ENCODE measurements around the gene CSTB. TPM values are rescaled to one million over a fixed set of nuclear protein-coding genes. Genes with fewer than 3 reads are reported as not detected.

Gene CSTB
- total RNA-seq, 1 donor from 2014 or later, result 42.6 TPM

DNA sequence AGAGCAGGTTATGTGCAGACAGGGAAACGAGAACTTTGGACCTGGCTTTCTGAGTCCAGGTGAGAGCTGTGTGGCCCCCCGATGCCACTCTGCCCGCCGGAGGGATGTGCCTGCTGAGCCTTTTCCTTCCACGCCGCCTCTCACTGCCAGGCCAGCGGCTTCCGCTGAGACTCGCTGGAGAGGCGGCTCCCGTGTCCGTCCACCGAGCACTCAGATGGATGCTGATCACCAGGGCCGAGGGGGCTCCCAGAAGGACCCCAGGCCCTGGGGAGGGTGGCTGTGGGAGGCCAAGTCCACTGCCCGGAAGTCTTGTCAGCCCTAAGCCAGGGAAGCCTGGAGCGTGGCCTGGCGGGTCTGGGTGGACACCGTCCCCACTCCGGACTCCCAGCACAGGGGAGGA, 16.5 kb downstream of the CSTB start:
- no peaks in the 10 kb centered on the region for H3K4me1 Mint-ChIP-seq (ENCODE audit: low read depth)
- peaks cover 7% of the 10 kb centered on the region for H3K36me3 Mint-ChIP-seq (ENCODE audit: insufficient read depth)
- TF ChIP-seq, protein P1, sequence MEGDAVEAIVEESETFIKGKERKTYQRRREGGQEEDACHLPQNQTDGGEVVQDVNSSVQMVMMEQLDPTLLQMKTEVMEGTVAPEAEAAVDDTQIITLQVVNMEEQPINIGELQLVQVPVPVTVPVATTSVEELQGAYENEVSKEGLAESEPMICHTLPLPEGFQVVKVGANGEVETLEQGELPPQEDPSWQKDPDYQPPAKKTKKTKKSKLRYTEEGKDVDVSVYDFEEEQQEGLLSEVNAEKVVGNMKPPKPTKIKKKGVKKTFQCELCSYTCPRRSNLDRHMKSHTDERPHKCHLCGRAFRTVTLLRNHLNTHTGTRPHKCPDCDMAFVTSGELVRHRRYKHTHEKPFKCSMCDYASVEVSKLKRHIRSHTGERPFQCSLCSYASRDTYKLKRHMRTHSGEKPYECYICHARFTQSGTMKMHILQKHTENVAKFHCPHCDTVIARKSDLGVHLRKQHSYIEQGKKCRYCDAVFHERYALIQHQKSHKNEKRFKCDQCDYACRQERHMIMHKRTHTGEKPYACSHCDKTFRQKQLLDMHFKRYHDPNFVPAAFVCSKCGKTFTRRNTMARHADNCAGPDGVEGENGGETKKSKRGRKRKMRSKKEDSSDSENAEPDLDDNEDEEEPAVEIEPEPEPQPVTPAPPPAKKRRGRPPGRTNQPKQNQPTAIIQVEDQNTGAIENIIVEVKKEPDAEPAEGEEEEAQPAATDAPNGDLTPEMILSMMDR (IDR thresholded peaks at IDR 0.05; ENCODE audit: unreplicated experiment), result no peak
- no peaks in the 10 kb centered on the region for H3K9me3 Mint-ChIP-seq (ENCODE audit: low read depth)
- no peak for DNase-seq (ENCODE audit: low spot score, unreplicated experiment)
- H3K27ac Mint-ChIP-seq, result no peak overlapping the region
- no peak overlapping the region for H3K4me3 Mint-ChIP-seq (ENCODE audit: low read depth)
- H3K27me3 Mint-ChIP-seq, result no peaks in the 10 kb centered on the region

DNA sequence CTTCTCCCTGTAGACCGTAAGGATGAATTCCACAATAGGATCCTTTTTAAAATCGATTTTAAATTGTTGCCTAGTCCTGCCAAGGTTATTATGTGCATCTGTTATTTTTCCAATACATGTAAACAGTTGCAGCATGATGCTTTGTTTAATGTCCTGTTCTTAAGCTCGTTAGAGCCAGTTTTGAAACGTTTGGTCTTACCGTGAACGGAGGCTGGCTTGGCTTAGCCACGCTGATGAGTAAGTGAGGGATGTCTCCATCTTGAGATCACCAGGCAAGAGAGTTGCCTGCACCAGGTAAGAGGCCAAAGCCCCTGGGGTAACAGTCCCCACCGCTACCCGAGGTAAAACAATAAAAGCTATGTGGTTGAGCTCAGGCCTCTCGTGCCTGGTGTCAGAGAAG, 17.3 kb downstream of the CSTB start:
- H3K9me3 Mint-ChIP-seq (ENCODE audit: low read depth), result no peaks in the 10 kb centered on the region
- H3K36me3 Mint-ChIP-seq (ENCODE audit: insufficient read depth), result peaks cover 12% of the 10 kb centered on the region
- no peak overlapping the region for H3K27ac Mint-ChIP-seq
- H3K4me3 Mint-ChIP-seq (ENCODE audit: low read depth), result no peak overlapping the region
- DNase-seq (ENCODE audit: low spot score, unreplicated experiment), result no peak
- no peaks in the 10 kb centered on the region for H3K27me3 Mint-ChIP-seq
- TF ChIP-seq, protein P1 (IDR thresholded peaks at IDR 0.05; ENCODE audit: unreplicated experiment), result no peak
- no peaks in the 10 kb centered on the region for H3K4me1 Mint-ChIP-seq (ENCODE audit: low read depth)

DNA sequence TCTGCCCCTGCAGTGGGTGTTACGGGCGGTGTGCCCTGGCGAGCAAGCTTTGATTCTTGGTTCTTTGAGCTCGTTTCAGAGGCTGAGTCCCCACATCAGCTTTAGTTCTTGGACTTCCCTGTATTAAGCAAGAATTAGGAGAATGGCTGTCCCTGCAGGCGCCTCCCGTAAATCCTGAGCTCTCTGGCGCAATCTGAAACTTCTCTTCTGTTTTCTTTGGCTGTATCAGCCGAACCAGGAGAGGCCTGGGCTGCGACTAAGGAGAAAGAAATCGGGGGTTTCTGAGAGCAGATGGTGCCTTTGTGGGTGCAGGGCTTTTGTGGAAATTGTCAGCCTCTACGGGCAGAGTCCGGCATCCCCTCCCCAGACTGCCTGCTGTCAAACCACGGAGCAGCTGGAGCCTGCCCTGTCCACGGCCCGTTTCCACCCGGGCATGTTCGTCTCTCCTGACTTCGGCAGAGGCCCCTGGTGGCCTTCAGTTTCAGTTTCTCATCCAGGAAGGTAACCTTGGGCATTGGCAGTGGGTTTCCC, 17.9 kb downstream of the CSTB start:
- H3K27ac Mint-ChIP-seq, result no peak overlapping the region
- no peaks in the 10 kb centered on the region for H3K27me3 Mint-ChIP-seq
- no peak for DNase-seq (ENCODE audit: low spot score, unreplicated experiment)
- no peak overlapping the region for H3K4me3 Mint-ChIP-seq (ENCODE audit: low read depth)
- H3K36me3 Mint-ChIP-seq (ENCODE audit: insufficient read depth), result peaks cover 13% of the 10 kb centered on the region
- TF ChIP-seq, protein P1 (IDR thresholded peaks at IDR 0.05; ENCODE audit: unreplicated experiment), result no peak
- no peaks in the 10 kb centered on the region for H3K4me1 Mint-ChIP-seq (ENCODE audit: low read depth)
- no peaks in the 10 kb centered on the region for H3K9me3 Mint-ChIP-seq (ENCODE audit: low read depth)

DNA sequence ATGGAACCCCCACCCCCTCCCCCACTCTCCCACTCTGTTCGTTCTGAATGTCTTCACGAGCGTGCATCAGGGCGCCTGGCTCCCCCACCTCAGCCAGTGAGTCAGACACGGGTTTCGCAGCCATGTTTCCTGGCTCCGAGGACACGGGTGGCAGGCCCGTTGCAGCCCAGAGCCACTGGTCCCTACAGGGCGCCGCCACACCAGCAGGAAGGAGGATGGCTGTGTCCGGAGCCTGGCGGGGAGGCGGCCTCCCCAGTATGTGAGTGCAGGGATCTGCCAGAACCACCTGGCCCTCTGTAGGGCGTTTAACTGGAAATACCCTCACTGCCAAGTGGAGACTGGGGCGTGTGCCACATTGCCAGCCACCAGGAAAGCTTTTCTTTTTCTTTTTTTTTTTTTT, 18.5 kb downstream of the CSTB start:
- TF ChIP-seq, protein P1 (IDR thresholded peaks at IDR 0.05; ENCODE audit: unreplicated experiment), result no peak
- Mint-ChIP-seq H3K9me3 (ENCODE audit: low read depth) (no peaks in the 10 kb centered on the region), H3K27me3 (no peaks in the 10 kb centered on the region), H3K27ac (no peak overlapping the region), H3K36me3 (ENCODE audit: insufficient read depth) (peaks cover 12% of the 10 kb centered on the region), H3K4me3 (ENCODE audit: low read depth) (no peak overlapping the region), H3K4me1 (ENCODE audit: low read depth) (no peaks in the 10 kb centered on the region)
- DNase-seq (ENCODE audit: low spot score, unreplicated experiment), result no peak

DNA sequence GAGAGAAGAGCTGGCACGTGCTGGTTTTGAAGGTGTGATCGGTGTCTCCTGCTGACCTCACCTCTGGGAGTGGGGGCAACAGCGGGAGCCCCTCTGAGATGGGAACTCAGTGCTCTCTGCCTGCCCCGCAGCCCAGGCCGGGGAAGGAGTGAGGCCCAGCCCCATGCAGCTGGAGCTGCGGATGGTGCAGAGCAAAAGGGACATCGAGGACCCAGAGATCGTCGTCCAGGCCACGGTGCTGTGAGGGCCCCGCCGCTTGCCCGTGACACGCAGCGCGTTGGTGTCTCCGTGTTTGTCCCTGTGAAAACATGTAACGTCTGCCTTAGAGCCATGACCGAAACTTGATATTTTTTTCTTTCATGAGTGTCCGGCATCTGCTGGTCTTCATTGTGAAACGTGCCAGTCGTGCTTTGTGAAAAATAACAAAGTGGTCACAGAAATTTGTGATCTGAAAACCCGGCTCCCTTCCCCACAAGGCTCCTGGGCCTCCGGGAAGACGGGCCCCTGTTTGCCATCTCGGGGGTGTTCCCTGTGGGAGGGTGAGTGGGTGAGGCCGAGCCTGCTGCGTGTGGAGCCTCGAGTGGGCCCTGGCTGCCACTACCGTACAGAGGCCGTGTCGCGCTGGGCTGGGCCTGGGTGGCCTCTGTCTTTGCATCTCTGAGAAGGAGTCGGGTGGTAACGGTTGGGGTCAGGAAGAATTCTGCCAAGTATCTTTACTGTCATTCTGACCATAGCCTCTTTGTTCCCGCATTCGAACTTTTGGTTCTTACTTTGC, 20.1 kb downstream of the CSTB start:
- no peaks in the 10 kb centered on the region for H3K9me3 Mint-ChIP-seq (ENCODE audit: low read depth)
- H3K27me3 Mint-ChIP-seq, result no peaks in the 10 kb centered on the region
- H3K27ac Mint-ChIP-seq, result no peak overlapping the region
- no peaks in the 10 kb centered on the region for H3K4me1 Mint-ChIP-seq (ENCODE audit: low read depth)
- TF ChIP-seq, protein P1 (IDR thresholded peaks at IDR 0.05; ENCODE audit: unreplicated experiment), result no peak
- H3K4me3 Mint-ChIP-seq (ENCODE audit: low read depth), result no peak overlapping the region
- no peak for DNase-seq (ENCODE audit: low spot score, unreplicated experiment)
- H3K36me3 Mint-ChIP-seq (ENCODE audit: insufficient read depth), result peaks cover 12% of the 10 kb centered on the region
